HG03095 (cell line): Measurements from ENCODE around the gene POLA1.

Experiments used
- ATAC-seq: cut with Tn5 transposase; IDR thresholded peaks from one replicate; pipeline ENCODE4 v1.9.1; 2021; ENCODE audit warnings: moderate library complexity; ENCODE audit not compliant: unreplicated experiment

POLA1 gene

GRCh38 chrX:25005382-25006185 lies 311.9 kb downstream of the POLA1 start:
- no peak for ATAC-seq

- ATAC-seq, result no peak
Observed at GRCh38 chrX:25006586-25007058, 312.9 kb downstream of the POLA1 start.

GRCh38 chrX:25007059-25008053 lies 313.6 kb downstream of the POLA1 start:
- ATAC-seq, result no peak

- no peak for ATAC-seq
Observed at GRCh38 chrX:25009407-25009806, 315.7 kb downstream of the POLA1 start.

GRCh38 chrX:25010784-25011588 lies 317.3 kb downstream of the POLA1 start:
- no peak for ATAC-seq

GRCh38 chrX:25011589-25012432 lies 318.1 kb downstream of the POLA1 start:
- no peak for ATAC-seq

- no peak for ATAC-seq
Observed at GRCh38 chrX:25012433-25012735, 318.7 kb downstream of the POLA1 start.

- no peak for ATAC-seq
Observed at GRCh38 chrX:25012793-25013631, 319.3 kb downstream of the POLA1 start.

GRCh38 chrX:25013632-25014365 lies 320.1 kb downstream of the POLA1 start:
- no peak for ATAC-seq

- no peak for ATAC-seq
Observed at GRCh38 chrX:25014366-25014838, 320.7 kb downstream of the POLA1 start.

- no peak for ATAC-seq
Observed at GRCh38 chrX:25015486-25016360, 322.0 kb downstream of the POLA1 start, which contains the start of gene ARX. ARX (minus strand) TSS chrX:25015965; CDS start chrX:25015737, 228 bp downstream.

GRCh38 chrX:25016361-25016671 lies 322.6 kb downstream of the POLA1 start:
- no peak for ATAC-seq

- no peak for ATAC-seq
Observed at GRCh38 chrX:25016938-25017598, 323.4 kb downstream of the POLA1 start.

GRCh38 chrX:25017667-25018247 lies 324.0 kb downstream of the POLA1 start:
- ATAC-seq, result no peak

- ATAC-seq, result no peak
Observed at GRCh38 chrX:25018682-25019081, 325.0 kb downstream of the POLA1 start.

- ATAC-seq, result no peak
Observed at GRCh38 chrX:25019707-25020390, 326.1 kb downstream of the POLA1 start.
